ENCODE data around the gene TRIM24. TPM values are rescaled to one million over a fixed set of nuclear protein-coding genes. Genes with fewer than 3 reads are reported as not detected.

Gene TRIM24
- total and polyA plus RNA-seq, 10 of the 15 experiments (the other 5 are each of a cell fraction or from before 2014, with no cell fraction given), result 4.6 to 23.5 (median 13.6) TPM

GRCh38 chr7:138475377-138475776 lies 15.3 kb downstream of the TRIM24 start (continued):
- no peak for TF ChIP-seq GATAD2B (conservative IDR thresholded peaks at IDR 0.05; ENCODE audit: low read depth)
- no peak for TF ChIP-seq KDM1A (IDR thresholded peaks at IDR 0.05; ENCODE audit: borderline replicate concordance)

- SMC1A ChIA-PET (ENCODE audit: uncharacterized antibody, unreplicated experiment), result interaction anchor here (7.4 kb wide), 1 partner anchor 9 kb away, joined by 67 read pairs; no protein-coding TSS in a partner anchor
- Histone ChIP-seq H2AFZ (ENCODE audit: control insufficient read depth, low read depth, low read length) (no peak overlapping the region), H4K20me1 (ENCODE audit: control insufficient read depth, insufficient read depth) (no peaks in the 10 kb centered on the region), H3K9ac (ENCODE audit: control insufficient read depth, insufficient read depth, low read length) (no peak overlapping the region), H3K4me2 (ENCODE audit: control insufficient read depth, insufficient read depth) (no peak overlapping the region), H3K79me2 (ENCODE audit: control insufficient read depth, insufficient read depth, low read length) (peaks cover 51% of the 10 kb centered on the region), H3K27ac (ENCODE audit: control insufficient read depth, insufficient read depth) (no peak overlapping the region), H3K36me3 (ENCODE audit: control insufficient read depth in 2 of 2, insufficient read depth in 2 of 2, low read length in 1 of 2) (no peaks in the 10 kb centered on the region), H3K4me3 (no peak overlapping the region), H3K27me3 (replicated peaks in 1 of 2; ENCODE audit: control insufficient read depth in 2 of 2, insufficient read depth in 2 of 2, low read length in 1 of 2) (no peaks in the 10 kb centered on the region), H3K9me3 (replicated peaks; ENCODE audit: control insufficient read depth, insufficient read depth, low read length) (no peaks in the 10 kb centered on the region; the same call in 2 of the 3 replicates), H3K4me1 (ENCODE audit: control insufficient read depth, insufficient read depth, low read length) (peaks cover 11% of the 10 kb centered on the region)
- no peak for DNase-seq (ENCODE audit: low read depth, low spot score)
- 68% methylated on average over 4 of the region's 4 CpGs for WGBS (ENCODE audit: insufficient coverage, insufficient replicate concordance, low lambda C conversion rate, missing lambda C conversion rate)
- in situ Hi-C loops (cut with MboI), result no loop called here
- TF ChIP-seq HSF1 (IDR thresholded peaks at IDR 0.05; ENCODE audit: low read depth, low read length), result no peak
- no peak for TF ChIP-seq RBBP5 (conservative IDR thresholded peaks at IDR 0.05)
- no peak for TF ChIP-seq EED (IDR thresholded peaks at IDR 0.05; ENCODE audit: low read depth)
- TF ChIP-seq CTCF (IDR thresholded peaks at IDR 0.05 in 2 of 3, conservative IDR thresholded peaks at IDR 0.05 in 1 of 3; ENCODE audit: control insufficient read depth in 2 of 3, extremely low read depth in 1 of 3, insufficient read depth in 1 of 3, low read depth in 3 of 3, low read length in 3 of 3), result no peak
- no peak for TF ChIP-seq HDGF (IDR thresholded peaks at IDR 0.05)
- no peak for TF ChIP-seq POU2F2 (IDR thresholded peaks at IDR 0.05; ENCODE audit: borderline replicate concordance, low read depth, low read length)
- no peak for TF ChIP-seq CHD4 (IDR thresholded peaks at IDR 0.05)
- no TSS peak for BruUV-seq (replicated peaks)
- intact Hi-C loops (cut with micrococcal nuclease; ENCODE audit: unreplicated experiment), result no loop called here
- POLR2A ChIA-PET, result interaction anchor here (0.6 to 5.1 kb wide), 2 partner anchors 10 to 482 kb away, joined by 4 to 31 read pairs; no protein-coding TSS in a partner anchor
- FAIRE-seq, result no peak
- CTCF ChIA-PET, result interaction anchor here (2.6 kb wide), 1 partner anchor 9 kb away, joined by 9 read pairs; no protein-coding TSS in a partner anchor
- RAD21 ChIA-PET (ENCODE audit: unreplicated experiment), result interaction anchor here (2.1 kb wide), 1 partner anchor 9 kb away, joined by 17 read pairs; no protein-coding TSS in a partner anchor
- ATAC-seq, result no peak
Measured at GRCh38 chr7:138477081-138477578, 17.1 kb downstream of the TRIM24 start.

Data from GM12878 (cell line).